ENCODE data around the gene EXOC6. TPM values are rescaled to one million over a fixed set of nuclear protein-coding genes. Genes with fewer than 3 reads are reported as not detected.

EXOC6 gene, protein sequence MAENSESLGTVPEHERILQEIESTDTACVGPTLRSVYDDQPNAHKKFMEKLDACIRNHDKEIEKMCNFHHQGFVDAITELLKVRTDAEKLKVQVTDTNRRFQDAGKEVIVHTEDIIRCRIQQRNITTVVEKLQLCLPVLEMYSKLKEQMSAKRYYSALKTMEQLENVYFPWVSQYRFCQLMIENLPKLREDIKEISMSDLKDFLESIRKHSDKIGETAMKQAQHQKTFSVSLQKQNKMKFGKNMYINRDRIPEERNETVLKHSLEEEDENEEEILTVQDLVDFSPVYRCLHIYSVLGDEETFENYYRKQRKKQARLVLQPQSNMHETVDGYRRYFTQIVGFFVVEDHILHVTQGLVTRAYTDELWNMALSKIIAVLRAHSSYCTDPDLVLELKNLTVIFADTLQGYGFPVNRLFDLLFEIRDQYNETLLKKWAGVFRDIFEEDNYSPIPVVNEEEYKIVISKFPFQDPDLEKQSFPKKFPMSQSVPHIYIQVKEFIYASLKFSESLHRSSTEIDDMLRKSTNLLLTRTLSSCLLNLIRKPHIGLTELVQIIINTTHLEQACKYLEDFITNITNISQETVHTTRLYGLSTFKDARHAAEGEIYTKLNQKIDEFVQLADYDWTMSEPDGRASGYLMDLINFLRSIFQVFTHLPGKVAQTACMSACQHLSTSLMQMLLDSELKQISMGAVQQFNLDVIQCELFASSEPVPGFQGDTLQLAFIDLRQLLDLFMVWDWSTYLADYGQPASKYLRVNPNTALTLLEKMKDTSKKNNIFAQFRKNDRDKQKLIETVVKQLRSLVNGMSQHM
- total RNA-seq, result 0.78 and 1.4 TPM in 2 replicates

DNA sequence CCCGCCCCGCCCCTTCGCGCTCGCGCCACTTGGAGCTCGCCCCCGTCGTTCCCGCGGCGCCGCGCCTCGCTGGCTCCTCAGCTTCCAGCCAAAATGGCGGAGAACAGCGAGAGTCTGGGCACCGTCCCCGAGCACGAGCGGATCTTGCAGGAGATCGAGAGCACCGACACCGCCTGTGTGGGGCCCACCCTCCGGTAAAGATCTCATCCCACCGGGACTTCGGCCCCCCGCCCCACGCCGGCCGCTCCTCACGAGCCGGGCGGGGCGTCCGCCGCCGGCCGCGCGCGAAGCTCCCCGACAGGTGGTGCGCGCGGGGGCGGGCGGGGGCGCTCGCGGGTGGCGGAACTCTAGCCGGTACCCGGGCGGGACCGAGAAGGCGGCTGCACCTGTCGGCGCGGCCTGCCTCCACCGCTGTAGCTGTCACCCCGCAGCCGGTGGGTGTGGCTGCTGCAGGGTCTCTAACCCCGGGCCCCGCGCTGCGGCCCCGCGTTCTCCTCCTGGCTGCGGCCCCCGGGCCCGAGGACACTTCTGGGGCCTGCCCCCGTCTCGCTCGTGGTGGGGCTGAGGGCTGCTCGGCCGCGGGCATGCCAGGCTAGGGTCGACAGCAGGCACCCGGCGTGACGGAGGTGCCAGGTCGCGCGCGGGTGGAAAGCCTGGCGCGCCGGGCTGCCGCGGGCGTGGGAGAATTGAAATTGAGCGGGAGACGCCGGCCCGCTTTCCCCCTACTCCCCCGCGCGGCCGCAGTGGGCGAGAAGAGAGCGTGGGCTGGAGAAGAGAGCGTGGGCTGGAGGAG is at the start of gene EXOC6:
TSS of gene EXOC6 (plus strand) at position 80 of the 793 bp plus-strand sequence. CDS start at position 94, 14 bp downstream.

DNA sequence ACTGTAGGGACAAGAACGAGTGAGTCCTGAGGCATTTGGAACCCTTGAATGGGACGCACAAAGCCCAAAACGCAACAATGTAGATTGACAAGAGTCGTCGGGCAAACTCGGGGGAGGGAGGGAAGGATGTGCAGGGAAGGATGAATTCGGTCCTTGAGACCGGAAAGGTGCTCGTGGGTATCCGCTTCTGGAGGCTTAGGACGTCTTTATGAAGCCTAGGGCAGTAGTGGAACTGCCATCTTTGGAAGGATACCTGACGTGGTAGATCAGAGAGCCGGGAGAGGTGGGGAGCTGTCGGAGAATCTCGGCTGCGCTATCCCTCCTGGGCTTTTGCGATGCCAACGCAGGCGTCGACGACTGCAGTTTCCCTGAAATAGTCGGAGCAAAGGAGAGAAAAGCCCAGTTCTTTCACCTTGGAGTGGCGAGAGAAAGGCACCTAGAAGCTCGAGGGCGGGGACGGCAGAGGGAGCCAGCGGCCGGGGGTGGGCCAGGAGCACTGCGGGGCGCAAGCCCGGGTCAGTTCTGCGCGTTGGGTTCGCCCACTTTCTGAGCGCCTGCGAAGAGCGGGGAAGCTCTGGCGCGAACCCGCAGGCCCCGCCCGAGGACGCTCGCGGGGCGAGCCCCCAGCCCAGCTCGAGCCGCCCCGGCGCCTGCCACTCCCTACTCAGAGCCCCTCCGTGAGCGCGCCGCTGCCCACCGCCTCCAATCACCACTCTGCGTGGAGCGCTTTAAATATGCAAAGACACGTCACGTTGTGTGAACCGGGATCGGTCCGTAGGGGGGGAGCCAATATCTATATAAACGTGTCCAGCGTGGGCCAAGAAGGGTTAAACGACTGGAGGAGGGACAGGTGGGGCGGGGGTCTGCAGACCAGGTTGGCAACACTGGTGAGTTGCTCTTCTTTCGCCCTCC is 211.9 kb downstream of the EXOC6 start, which contains the start of gene CYP26C1:
TSS of gene CYP26C1 (plus strand) at position 824 of the 912 bp plus-strand sequence. CDS start 466 bp downstream, outside the sequence.

DNA sequence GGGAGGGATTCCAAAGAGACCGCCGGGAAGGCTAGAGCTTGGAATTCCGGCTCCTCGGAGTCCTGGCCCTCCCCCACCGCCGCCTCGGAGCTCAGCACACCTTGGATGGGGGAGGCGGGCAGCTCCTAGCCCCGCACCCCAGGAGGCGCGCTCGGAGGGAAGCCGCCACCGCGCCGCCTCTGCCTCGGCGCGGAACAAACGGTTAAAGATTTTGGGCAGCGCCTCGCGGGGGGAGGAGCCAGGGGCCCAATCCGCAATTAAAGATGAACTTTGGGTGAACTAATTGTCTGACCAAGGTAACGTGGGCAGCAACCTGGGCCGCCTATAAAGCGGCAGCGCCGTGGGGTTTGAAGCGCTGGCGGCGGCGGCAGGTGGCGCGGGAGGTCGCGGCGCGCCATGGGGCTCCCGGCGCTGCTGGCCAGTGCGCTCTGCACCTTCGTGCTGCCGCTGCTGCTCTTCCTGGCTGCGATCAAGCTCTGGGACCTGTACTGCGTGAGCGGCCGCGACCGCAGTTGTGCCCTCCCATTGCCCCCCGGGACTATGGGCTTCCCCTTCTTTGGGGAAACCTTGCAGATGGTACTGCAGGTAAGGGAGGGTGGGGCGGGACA is 225.3 kb downstream of the EXOC6 start, which contains the start of gene CYP26A1:
TSS of gene CYP26A1 (plus strand) at position 355 of the 608 bp plus-strand sequence. CDS start at position 397, 42 bp downstream.

Other genes starting within 250 kb of the EXOC6 start
- 0.19 TPM in 1 of 2 replicates, not detected in the other for gene HHEX, start 158.6 kb upstream of the EXOC6 start, total RNA-seq
- not detected in 2 replicates for gene CYP26C1, start 212.3 kb downstream of the EXOC6 start, total RNA-seq
- gene CYP26A1, start 225.4 kb downstream of the EXOC6 start, total RNA-seq, result not detected in 2 replicates

All from hair follicular keratinocyte (primary cell).